Activated naive CD4-positive, alpha-beta T cell treated with anti-CD3 and anti-CD28 coated beads for 36 hours (primary cell): ENCODE results near the gene MICAL3. TPM values are rescaled to one million over a fixed set of nuclear protein-coding genes. Genes with fewer than 3 reads are reported as not detected.

Experiments
- CTCF ChIA-PET: fragments of 350-600 bp; sonication (Branson Sonifier 250); formaldehyde crosslinking; loops from one replicate; lab custom pipeline; 2021; ENCODE audit warnings: antibody characterized with exemption; lab: Charles Lee
- DNase-seq: peaks from one replicate; pipeline ENCODE4 v3.0.0-alpha.2; 2020
- H3K27ac Mint-ChIP-seq: one replicate; pipeline ENCODE4 v1.8.0; 2021; ENCODE audit warnings: mild to moderate bottlenecking, mixed read lengths
- H3K27me3 Mint-ChIP-seq: one replicate; pipeline ENCODE4 v1.8.0; 2021; ENCODE audit warnings: low read depth, mixed read lengths
- H3K36me3 Mint-ChIP-seq: one replicate; pipeline ENCODE4 v1.8.0; 2021; ENCODE audit warnings: low read depth, mixed read lengths
- H3K4me1 Mint-ChIP-seq: one replicate; pipeline ENCODE4 v1.8.0; 2021; ENCODE audit warnings: low read depth, mixed read lengths
- H3K4me3 Mint-ChIP-seq: one replicate; pipeline ENCODE4 v1.8.0; 2021; ENCODE audit warnings: mild to moderate bottlenecking, moderate library complexity, mixed read lengths
- H3K9me3 Mint-ChIP-seq: one replicate; pipeline ENCODE4 v1.8.0; 2021; ENCODE audit warnings: mixed read lengths
- intact Hi-C: fragments of 100-400 bp; cut with micrococcal nuclease; formaldehyde crosslinking; loops from one replicate; pipeline ENCODE4 v1.15.1; 2023
- total RNA-seq, 2 experiments: library from RNA; stranded (reverse); gene quantifications; one replicate each; pipeline ENCODE4 v1.2.3, GENCODE V29; 2021

The MICAL3 gene
- total RNA-seq, 2 experiments from 2014 or later, result 21.0 to 25.8 TPM

GRCh38 chr22:17963015-17963414 lies 61.3 kb downstream of the MICAL3 start:
- intact Hi-C loops, result no loop called here
- no peak for DNase-seq
- Mint-ChIP-seq H3K27ac (no peak overlapping the region), H3K4me3 (no peak overlapping the region), H3K4me1 (no peaks in the 10 kb centered on the region), H3K36me3 (peaks cover 2% of the 10 kb centered on the region), H3K9me3 (no peaks in the 10 kb centered on the region), H3K27me3 (no peaks in the 10 kb centered on the region)
- CTCF ChIA-PET, result no interaction called here

DNA sequence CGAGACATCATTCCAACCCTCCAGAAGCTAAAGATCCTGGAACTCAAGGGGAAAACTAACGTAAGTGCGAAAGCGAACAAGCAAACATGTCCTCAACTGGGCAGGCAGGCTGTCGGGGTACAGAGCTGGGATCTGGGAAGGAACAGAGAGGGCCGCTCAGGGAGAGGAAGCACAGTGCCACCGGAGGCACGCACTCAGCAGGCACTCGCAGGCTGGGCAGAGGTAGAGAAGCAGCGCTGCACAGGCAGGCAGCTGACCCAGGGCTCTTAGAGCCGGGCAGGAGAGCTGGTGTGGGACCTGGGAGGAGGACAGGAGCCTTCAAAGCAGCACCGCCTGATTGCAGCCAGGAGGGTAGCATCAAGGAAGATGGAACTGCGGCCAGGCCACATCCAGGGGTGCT lies 62.2 kb downstream of the MICAL3 start:
- H3K9me3 Mint-ChIP-seq, result no peaks in the 10 kb centered on the region
- no peak overlapping the region for H3K27ac Mint-ChIP-seq
- H3K36me3 Mint-ChIP-seq, result peaks cover 2% of the 10 kb centered on the region
- no peak overlapping the region for H3K4me3 Mint-ChIP-seq
- H3K4me1 Mint-ChIP-seq, result no peaks in the 10 kb centered on the region
- no peaks in the 10 kb centered on the region for H3K27me3 Mint-ChIP-seq
- CTCF ChIA-PET, result no interaction called here
- DNase-seq, result no peak
- intact Hi-C loops, result no loop called here

DNA sequence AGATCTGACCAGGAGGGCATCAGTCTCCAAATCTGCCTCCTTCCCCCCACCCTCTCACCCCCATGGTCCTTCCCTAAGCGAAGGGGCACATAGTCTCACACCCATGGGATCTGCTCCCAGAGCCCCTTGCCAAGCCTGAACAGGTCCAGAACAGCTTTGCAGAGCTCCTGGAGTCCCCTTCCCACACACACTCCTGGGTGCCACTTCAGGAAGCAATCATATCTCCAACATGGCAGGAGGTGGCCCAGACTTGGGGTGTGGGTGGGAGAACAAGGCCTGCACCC lies 63.0 kb downstream of the MICAL3 start:
- no peak for DNase-seq
- intact Hi-C loops, result no loop called here
- no peaks in the 10 kb centered on the region for H3K4me1 Mint-ChIP-seq
- H3K9me3 Mint-ChIP-seq, result no peaks in the 10 kb centered on the region
- H3K27ac Mint-ChIP-seq, result no peak overlapping the region
- no peaks in the 10 kb centered on the region for H3K36me3 Mint-ChIP-seq
- no peak overlapping the region for H3K4me3 Mint-ChIP-seq
- H3K27me3 Mint-ChIP-seq, result no peaks in the 10 kb centered on the region
- CTCF ChIA-PET, result interaction anchor here (0.7 kb wide), 1 partner anchor 331 kb away, joined by 4 read pairs; no protein-coding TSS in a partner anchor

DNA sequence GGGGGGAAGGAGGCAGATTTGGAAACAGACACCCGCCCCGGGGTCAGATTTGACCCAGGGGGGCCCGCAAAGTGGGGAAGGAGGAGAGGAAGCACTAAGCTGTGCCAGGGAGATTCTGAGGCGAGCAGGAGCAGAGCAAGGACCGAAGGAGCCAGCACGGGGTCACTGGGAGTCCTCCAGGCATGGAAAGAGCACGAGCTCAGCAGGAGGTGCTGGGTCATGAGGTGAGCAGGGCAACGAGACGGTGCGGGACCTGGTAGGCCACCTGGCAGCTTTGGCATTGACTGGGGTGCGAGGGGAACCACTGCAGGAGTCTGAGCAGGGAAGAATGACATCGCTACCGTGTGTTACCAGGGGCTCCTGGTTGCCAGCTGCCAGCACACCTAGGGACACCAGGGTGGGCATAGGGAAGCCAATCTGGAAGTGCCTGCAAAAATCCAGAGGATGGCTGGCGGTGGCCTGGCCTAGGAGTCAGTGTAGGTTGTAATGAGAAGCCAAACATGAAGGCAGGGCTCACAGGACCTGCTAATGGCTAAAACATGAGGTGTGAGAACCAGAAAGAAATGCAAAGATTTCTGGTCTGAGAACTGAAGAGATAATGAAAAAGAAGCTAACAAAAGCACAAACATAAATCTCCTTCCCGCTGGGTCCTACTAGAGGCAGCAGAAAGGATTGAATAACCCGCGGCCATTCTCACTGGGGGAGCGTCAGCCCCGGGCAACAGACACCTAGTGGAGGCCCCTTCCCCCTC lies 63.5 kb downstream of the MICAL3 start:
- Mint-ChIP-seq H3K27ac (no peak overlapping the region), H3K36me3 (no peaks in the 10 kb centered on the region), H3K9me3 (no peaks in the 10 kb centered on the region), H3K4me3 (no peak overlapping the region), H3K4me1 (no peaks in the 10 kb centered on the region), H3K27me3 (no peaks in the 10 kb centered on the region)
- intact Hi-C loops, result no loop called here
- DNase-seq, result no peak
- CTCF ChIA-PET, result interaction anchor here (0.7 to 1.3 kb wide), 2 partner anchors 130 to 331 kb away, joined by 3 to 4 read pairs; no protein-coding TSS in a partner anchor

DNA sequence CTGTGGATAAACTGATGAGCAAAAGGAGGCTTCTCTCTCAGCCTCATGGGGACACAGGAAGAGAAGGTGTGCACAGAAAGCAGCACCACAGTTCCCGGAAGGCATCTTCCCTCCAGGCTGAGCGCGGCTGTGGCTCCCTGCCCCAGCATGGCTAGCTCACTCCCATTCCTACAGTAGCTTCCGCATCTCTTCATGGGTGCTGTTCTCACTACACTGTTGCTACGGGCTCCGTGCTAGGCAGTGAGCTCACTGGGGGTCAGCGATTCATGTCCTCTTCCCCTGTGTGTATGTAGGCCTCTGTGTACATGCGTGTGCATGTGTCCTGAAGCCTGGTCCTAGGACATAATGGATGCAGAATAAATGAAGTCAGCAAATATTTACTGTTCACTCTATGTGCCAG lies 64.3 kb downstream of the MICAL3 start:
- no peak overlapping the region for H3K4me3 Mint-ChIP-seq
- H3K9me3 Mint-ChIP-seq, result no peaks in the 10 kb centered on the region
- H3K27ac Mint-ChIP-seq, result no peak overlapping the region
- no peaks in the 10 kb centered on the region for H3K4me1 Mint-ChIP-seq
- intact Hi-C loops, result no loop called here
- H3K27me3 Mint-ChIP-seq, result no peaks in the 10 kb centered on the region
- no peaks in the 10 kb centered on the region for H3K36me3 Mint-ChIP-seq
- no peak for DNase-seq
- CTCF ChIA-PET, result interaction anchor here (1.3 kb wide), 1 partner anchor 130 kb away, joined by 3 read pairs; no protein-coding TSS in a partner anchor

DNA sequence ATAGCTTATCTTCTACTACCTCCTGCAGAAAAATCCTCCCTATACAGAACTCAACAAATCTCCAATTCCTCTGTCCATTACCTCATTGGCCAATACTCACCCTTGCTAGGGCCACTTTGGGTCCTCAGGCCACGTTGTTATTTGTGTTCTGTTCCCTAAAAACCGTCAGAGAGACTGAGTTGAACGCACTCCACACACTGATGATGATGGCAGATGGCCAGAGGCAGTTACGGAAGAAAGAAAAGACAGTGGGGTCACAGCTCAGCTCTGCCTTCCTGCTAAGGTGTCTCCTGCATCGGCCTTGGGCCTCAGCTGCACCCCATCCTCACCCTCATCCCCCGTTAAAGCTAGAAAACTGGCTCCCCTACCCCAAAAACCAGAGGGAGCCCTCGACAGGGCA lies 66.2 kb downstream of the MICAL3 start:
- H3K27ac Mint-ChIP-seq, result no peak overlapping the region
- CTCF ChIA-PET, result interaction anchor here (0.6 kb wide), 2 partner anchors 44 to 580 kb away, joined by 3 to 4 read pairs; no protein-coding TSS in a partner anchor
- H3K4me3 Mint-ChIP-seq, result no peak overlapping the region
- H3K4me1 Mint-ChIP-seq, result no peaks in the 10 kb centered on the region
- no peak for DNase-seq
- no peaks in the 10 kb centered on the region for H3K9me3 Mint-ChIP-seq
- no peaks in the 10 kb centered on the region for H3K36me3 Mint-ChIP-seq
- no peaks in the 10 kb centered on the region for H3K27me3 Mint-ChIP-seq
- intact Hi-C loops, result no loop called here

DNA sequence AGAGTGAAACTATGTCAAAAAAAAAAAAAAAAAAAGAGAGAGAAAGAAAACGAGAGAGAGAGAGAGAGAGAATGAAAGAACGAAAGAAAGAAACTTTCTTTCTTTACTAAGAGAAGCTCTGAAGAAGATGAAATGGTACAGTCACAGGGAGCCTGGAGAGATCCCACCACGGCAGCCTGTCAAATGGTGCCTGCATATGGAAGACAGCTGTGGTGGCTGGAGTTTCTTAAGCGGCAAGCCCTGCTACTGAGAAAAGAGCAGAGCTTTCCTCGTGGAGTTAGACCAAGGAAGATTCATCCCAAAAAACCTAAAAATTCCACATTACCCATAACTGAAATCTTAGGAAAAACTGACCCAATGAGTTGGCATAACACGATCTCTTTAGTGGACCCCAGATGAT lies 66.7 kb downstream of the MICAL3 start:
- no peaks in the 10 kb centered on the region for H3K36me3 Mint-ChIP-seq
- intact Hi-C loops, result no loop called here
- CTCF ChIA-PET, result interaction anchor here (0.6 to 1.5 kb wide), 3 partner anchors 44 to 126 kb away, joined by 3 to 6 read pairs (median 4); partner anchors contain the start of gene MICAL3
- no peaks in the 10 kb centered on the region for H3K4me1 Mint-ChIP-seq
- DNase-seq, result no peak
- no peaks in the 10 kb centered on the region for H3K27me3 Mint-ChIP-seq
- H3K4me3 Mint-ChIP-seq, result no peak overlapping the region
- H3K9me3 Mint-ChIP-seq, result no peaks in the 10 kb centered on the region
- H3K27ac Mint-ChIP-seq, result no peak overlapping the region

DNA sequence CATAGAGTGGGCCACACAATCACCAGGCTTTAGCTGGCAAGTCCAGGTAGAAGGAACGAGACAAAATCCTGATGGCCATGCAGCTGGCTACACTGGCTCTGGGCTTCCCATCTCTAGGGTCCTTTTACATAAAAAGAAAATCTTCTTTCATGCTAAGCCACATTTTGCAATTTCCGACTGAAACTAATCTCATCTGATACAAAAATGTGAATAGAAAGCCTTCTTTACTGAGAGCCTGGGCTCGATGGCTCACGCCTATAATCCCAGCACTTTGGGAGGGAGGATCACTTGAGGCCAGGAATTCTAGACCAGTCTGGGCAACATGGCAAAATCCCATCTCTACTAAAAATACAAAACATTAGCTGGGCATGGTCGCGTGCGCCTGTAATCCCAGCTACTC lies 67.2 kb downstream of the MICAL3 start:
- no peak for DNase-seq
- Mint-ChIP-seq H3K27me3 (no peaks in the 10 kb centered on the region), H3K4me3 (no peak overlapping the region), H3K4me1 (no peaks in the 10 kb centered on the region), H3K9me3 (no peaks in the 10 kb centered on the region), H3K27ac (no peak overlapping the region), H3K36me3 (no peaks in the 10 kb centered on the region)
- CTCF ChIA-PET, result interaction anchor here (0.7 to 1.5 kb wide), 2 partner anchors 67 to 126 kb away, joined by 3 to 6 read pairs; partner anchors contain the start of gene MICAL3
- intact Hi-C loops, result no loop called here

- intact Hi-C loops, result no loop called here
- CTCF ChIA-PET, result interaction anchor here (0.6 to 1.5 kb wide), 2 partner anchors 67 to 196 kb away, joined by 3 read pairs; partner anchors contain the start of gene MICAL3
Measured at GRCh38 chr22:17956630-17957029, 67.7 kb downstream of the MICAL3 start.

DNA sequence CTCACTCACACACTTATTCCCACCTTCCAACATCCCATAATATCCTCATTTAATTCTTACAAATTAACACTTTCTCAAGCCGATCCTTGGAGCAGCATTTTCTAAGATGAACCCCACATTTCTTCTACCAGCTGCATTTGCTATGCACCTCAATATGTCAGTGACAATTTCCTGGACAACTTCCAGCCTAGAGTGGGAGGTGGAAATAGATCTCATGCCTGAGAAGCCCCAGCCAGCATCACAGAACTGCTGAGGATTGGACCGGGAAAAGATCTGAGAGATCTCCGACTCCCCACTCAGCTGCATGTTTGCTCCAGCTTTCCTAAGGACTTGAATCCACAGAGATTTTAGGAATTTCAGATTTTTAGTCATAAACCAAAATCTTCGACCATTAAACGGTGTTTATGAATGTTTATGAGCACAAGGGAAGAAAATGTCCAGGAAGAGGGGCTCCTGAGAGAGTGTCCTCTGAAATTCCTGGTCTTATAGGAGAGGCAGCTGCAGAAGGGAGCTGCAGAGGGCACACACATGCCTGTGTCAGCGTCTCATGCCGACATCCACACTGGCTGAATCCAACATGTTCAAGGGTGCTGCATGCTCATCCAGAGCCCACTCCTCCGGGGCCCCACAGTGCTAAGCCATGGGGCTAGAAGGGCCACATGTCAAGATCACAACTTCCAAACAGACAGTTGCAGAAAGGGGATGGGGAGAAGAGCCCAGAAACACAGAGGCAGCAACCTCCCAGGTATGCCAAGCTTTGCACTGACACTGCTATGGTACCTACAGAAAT lies 68.6 kb downstream of the MICAL3 start:
- intact Hi-C loops, result no loop called here
- H3K4me3 Mint-ChIP-seq, result no peak overlapping the region
- DNase-seq, result no peak
- H3K36me3 Mint-ChIP-seq, result no peaks in the 10 kb centered on the region
- no peaks in the 10 kb centered on the region for H3K4me1 Mint-ChIP-seq
- no peak overlapping the region for H3K27ac Mint-ChIP-seq
- CTCF ChIA-PET, result interaction anchor here (0.6 to 1.5 kb wide), 2 partner anchors 68 to 197 kb away, joined by 3 read pairs; partner anchors contain the start of gene MICAL3
- no peaks in the 10 kb centered on the region for H3K27me3 Mint-ChIP-seq
- H3K9me3 Mint-ChIP-seq, result no peaks in the 10 kb centered on the region

More at GRCh38 chr22:17956630-17957029, 67.7 kb downstream of the MICAL3 start:
- no peak for DNase-seq
- Mint-ChIP-seq H3K9me3 (no peaks in the 10 kb centered on the region), H3K36me3 (no peaks in the 10 kb centered on the region), H3K27ac (no peak overlapping the region), H3K27me3 (no peaks in the 10 kb centered on the region), H3K4me1 (no peaks in the 10 kb centered on the region), H3K4me3 (no peak overlapping the region)

DNA sequence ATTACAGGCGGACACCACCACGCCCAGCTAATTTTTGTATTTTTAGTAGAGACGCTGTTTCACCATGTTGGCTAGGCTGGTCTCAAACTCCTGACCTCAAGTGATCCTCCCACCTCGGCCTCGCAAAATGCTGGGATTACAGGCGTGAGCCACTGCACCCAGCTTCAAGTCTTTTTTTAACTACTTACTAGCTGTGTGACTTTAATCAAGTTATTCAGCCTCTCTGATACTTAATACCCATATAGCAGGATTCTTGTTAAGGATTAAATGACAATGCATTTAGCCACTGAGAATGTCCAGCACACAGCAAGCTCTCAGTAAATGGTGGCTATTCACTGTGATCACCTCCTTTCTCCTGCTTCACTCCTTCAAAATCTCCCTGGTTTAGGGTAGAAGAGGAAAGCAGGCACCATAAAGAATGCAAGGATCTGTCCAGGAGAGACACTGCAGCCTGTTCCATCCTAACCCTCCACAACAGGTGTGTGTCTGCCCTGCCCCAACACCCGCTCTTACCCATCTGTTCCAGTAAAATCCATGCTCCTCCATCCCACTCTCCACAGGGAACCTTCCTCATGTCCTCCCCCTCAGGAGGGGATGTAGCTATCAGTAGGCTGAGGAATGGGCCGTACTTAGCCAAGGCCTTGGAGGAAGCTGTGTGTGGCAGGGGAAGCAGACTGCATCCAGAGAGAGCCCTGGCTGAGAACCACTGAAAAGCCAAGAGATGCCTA lies 69.3 kb downstream of the MICAL3 start:
- Mint-ChIP-seq H3K4me1 (no peaks in the 10 kb centered on the region), H3K27me3 (no peaks in the 10 kb centered on the region), H3K4me3 (no peak overlapping the region), H3K9me3 (no peaks in the 10 kb centered on the region), H3K27ac (no peak overlapping the region), H3K36me3 (no peaks in the 10 kb centered on the region)
- CTCF ChIA-PET, result no interaction called here
- DNase-seq, result no peak
- intact Hi-C loops, result no loop called here

GRCh38 chr22:17954200-17954859 lies 70.0 kb downstream of the MICAL3 start:
- Mint-ChIP-seq H3K27ac (no peak overlapping the region), H3K4me1 (no peaks in the 10 kb centered on the region), H3K4me3 (no peak overlapping the region), H3K9me3 (no peaks in the 10 kb centered on the region), H3K36me3 (no peaks in the 10 kb centered on the region), H3K27me3 (no peaks in the 10 kb centered on the region)
- intact Hi-C loops, result no loop called here
- CTCF ChIA-PET, result no interaction called here
- DNase-seq, result no peak
